Hindlimb muscle (tissue), 1 donor: ENCODE results near the gene TM9SF4. TPM values are rescaled to one million over a fixed set of nuclear protein-coding genes. Genes with fewer than 3 reads are reported as not detected.
"Not testable (repeated sequence)": the region's sequence is repeated elsewhere in the genome, so short reads cannot be mapped to it uniquely, and the experiment has no call there.

Experiments
- DNase-seq: peaks from one replicate; pipeline ENCODE4 v3.0.0-alpha.2; 2013
- polyA plus RNA-seq: library from polyadenylated mRNA; unstranded; fragments of 120-200 nt; gene quantifications from one replicate; pipeline ENCODE4 v1.2.1, GENCODE V29; 2013; ENCODE audit not compliant: insufficient read length

The TM9SF4 gene
- polyA plus RNA-seq, 1 donor: 42.4 TPM

DNA sequence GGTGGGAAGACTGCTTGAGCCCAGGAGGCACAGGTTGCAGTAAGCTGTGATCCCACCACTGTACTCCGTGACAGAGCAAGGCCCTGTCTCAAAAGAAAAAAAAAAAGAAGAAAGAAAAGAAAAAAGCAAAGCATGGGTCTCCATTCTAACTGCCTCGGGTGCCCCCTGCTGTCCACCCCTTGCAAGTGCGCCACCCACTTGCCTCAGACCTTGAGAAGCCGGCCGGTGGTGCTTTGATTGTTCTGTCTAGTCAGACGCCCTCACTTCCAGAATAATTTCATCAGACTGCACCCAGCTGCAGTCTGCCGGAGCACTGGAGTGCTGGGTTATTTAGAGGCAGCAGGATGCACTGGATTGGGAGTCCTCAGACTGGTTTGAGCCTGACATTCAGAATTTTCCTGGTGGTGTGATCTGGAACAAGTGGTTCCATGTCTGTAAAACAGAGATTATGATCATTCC lies 17.6 kb upstream of the TM9SF4 start:
- DNase-seq: peak; percentile 46

DNA sequence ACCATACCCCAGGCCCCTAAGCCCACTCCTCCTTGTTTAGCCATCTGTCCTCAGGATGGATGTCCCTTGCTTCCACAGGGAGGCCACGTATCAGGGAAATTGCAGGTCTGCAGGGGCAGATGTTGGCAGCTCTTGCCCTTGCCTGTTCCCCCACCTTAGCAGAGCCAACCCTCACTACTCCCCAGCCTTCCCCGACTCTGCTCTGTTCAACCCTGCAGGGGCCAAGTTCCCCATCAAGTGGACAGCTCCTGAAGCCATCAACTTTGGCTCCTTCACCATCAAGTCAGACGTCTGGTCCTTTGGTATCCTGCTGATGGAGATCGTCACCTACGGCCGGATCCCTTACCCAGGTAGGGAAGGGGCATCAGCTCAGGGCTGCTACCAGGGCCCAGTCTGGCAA lies 10.7 kb upstream of the TM9SF4 start:
- DNase-seq: no peak

- peak; percentile 8 for DNase-seq
These were observed 611 bp upstream of the TM9SF4 start for GRCh38 chr20:32108814-32109391.

DNA sequence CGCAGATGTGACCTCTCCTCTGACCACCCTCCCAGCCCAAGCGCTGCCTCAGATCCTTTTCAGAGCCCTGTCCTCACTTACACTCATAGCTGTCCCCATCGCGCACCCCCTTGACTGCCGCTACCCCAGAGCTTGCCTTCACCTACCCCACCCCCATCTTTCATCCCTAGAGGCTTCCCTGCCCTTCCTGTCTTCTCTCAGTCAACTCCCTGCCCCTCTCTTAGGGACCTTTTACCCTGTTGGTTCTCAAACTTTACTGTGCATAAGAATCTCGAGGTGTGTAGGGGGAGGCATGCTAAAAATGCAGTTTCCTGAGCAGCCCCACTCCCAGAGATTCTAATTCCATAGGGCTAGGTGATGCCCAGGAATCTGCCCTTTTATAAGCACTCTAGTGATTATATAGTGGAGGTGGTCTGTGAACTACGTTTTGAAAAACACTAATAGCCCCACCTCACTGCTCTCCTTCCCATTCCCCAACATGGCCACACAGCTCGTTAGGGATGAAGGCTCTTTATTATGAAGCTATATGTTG lies 725 bp downstream of the TM9SF4 start:
- no peak for DNase-seq

GRCh38 chr20:32110727-32111126 lies 1.2 kb downstream of the TM9SF4 start:
- no peak for DNase-seq

DNA sequence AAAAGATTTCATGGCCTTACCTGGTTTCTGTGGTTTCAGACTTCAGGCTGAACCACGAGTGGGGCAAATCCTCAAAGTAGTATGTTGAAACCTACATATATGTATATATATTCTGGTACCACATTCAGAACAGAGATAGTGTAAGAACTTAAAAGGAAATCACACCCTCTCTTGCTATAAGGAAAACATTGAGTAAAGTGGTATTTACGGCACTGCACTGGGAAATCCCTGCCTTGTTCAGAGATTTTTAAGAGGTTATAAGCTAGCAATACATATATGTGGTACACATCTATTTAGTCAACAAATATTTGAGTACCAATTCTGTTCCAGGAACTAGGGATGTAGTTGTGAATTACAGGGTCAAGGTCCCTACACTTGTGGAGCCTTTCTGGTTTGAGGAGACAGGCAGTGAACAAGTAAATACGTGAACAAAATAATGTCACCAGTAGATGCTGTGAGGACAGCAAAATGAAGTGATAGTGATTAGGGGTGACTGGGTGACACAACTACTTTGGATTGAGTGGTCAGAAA lies 1.7 kb downstream of the TM9SF4 start:
- no peak for DNase-seq

DNA sequence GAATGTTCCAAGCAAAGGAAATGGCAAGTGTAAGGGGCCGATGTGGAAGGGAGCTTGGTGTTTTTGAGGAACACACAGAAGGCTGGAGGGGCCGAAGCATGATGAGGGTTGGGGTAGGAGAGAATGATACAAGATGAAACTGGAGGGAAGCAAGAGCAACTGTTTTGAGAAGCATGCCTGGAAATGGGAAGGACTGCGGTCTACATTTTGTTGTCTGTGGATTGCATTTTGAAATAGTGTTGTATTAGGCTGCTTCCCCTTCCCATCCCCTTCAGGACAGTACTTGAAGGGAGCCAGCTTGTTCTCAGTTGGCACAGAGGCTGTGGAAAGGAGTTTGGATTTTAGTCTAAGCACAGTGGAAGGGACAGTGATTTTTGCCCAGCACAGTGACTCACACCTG lies 2.2 kb downstream of the TM9SF4 start:
- peak; percentile 6 for DNase-seq

DNA sequence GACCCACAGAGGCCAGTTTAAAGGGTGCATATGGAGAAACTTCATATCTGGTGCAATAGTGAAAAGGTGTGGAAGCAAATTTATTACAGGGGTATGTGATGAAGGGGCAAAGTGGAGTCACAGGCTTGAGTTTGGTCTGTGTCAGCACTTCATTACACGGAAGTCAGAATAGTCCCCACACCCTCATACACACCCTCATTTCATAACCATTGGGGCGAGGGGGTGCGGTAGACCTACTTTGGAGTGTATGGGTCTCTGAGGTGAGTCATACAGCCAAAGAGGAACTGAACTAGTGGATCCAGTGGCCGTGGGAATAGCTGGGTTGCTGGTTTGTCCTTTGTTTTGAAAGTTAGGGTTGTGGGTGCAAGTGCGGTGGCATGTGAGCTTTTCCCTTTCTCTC lies 3.3 kb downstream of the TM9SF4 start:
- no peak for DNase-seq

GRCh38 chr20:32113591-32114260 lies 4.2 kb downstream of the TM9SF4 start:
- no peak for DNase-seq

- no peak for DNase-seq
These were observed 4.9 kb downstream of the TM9SF4 start for GRCh38 chr20:32114305-32114960.

GRCh38 chr20:32115211-32115767 lies 5.8 kb downstream of the TM9SF4 start:
- no peak for DNase-seq

DNA sequence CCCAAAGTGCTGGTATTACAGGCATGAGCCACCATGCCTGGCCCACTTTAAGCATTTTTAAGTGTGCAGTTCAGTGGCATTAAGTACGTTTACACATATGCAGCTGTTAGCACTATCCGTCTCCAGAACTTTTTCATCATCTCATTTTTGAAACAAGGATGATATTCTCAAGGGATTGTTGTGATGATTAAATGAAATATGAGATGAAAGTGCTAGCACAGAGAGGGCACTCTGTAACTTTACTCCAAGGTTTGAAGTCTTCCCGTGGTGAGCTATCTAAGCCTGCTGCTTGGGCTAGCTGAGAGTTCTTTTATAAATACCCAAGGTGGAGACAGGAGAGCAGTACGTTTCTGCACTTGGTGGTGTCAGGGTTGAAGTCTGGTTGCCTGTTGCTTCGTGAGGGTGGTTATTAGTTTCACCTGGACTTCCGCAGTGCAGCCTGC lies 6.6 kb downstream of the TM9SF4 start:
- no peak for DNase-seq

- DNase-seq: not testable (repeated sequence)
These were observed 7.3 kb downstream of the TM9SF4 start for GRCh38 chr20:32116796-32117195.

DNA sequence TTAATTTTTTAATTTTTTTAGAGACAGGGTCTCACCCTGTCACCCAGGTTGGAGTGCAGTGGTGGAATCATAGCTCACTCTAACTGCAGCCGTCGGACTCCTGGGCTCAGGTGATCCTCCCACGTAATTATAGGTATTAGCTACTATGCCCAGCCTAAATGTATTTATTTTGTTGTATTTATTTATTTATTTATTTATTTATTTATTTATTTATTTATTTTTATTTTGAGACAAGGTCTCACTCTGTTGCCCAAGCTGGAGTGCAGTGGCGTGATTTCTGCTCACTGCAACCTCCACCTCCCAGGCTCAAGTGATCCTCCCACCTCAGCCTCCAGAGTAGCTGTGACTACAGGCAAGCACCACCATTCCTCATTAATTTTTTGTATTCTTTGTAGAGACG lies 8.9 kb downstream of the TM9SF4 start:
- DNase-seq: not testable (repeated sequence)

DNA sequence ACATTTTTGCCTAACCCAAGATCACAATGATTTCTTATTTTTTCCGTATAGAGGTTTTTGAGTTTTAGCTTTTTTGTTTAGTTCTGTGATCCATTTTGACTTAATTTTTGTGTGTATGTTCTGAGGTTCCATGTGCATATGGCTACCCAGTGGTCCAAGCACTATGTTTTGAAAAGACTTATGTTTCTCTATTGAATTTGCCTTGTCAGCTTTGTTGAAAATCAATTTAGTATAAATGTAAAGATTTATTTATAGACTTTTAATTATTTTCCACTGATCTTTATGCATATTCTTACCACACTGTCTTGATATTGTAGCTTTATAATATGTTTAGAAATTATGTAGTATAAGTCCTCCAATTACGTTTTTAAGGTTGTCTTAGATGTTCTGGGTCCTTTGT lies 10.2 kb downstream of the TM9SF4 start:
- DNase-seq: no peak

DNA sequence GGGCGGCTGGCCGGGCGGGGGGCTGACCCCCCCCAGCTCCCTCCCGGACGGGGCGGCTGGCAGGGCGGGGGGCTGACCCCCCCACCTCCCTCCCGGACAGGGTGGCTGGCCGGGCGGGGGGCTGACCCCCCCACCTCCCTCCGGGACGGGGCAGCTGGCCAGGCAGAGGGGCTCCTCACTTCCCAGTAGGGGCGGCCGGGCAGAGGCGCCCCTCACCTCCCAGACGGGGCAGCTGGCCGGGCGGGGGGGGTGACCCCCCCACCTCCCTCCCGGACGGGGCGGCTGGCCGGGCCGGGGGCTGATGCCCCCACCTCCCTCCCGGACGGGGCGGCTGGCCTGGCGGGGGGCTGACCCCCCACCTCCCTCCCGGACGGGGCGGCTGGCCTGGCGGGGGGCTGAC lies 12.4 kb downstream of the TM9SF4 start:
- DNase-seq: not testable (repeated sequence)

DNA sequence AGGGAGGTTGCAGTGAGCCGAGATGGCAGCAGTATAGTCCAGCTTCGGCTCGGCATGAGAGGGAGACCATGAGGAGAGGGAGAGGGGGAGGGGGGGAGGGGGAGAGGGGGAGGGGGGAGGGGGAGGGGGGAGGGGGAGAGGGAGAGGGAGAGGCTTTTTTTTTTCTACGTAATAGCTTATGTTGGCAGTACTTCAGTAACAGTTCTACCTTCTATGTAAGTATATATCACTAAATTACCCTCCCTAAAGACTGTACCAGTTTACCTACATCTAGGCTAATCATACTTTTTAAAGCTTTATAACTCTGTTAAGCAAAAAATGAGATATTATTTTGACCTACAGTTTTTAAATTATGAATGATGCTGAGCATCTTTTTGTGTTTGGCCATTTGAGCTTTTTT lies 13.6 kb downstream of the TM9SF4 start:
- no peak for DNase-seq

GRCh38 chr20:32124916-32125454 lies 15.5 kb downstream of the TM9SF4 start:
- DNase-seq: no peak

GRCh38 chr20:32125506-32125905 lies 16.0 kb downstream of the TM9SF4 start:
- DNase-seq: no peak

GRCh38 chr20:32126919-32127318 lies 17.4 kb downstream of the TM9SF4 start:
- DNase-seq: no peak

DNA sequence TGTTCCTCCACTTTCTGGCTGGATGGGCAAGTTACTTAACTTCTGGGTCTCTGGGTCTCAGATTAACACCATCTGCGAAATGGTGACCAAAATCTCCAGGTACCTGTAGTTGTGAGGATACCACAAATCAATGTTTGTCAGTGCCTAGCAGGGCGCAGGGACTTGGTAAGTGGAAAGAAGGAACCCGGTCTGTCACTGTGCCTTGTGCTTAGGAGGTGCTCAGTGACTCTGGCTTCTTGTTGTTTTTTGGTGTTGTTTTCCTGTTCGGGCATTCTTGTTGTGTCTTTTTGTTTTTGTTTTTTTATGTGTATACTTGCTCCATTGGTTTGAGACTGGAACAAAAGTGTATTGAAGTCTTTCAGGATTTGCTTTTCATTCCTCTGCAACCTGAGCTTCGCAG lies 17.8 kb downstream of the TM9SF4 start:
- no peak for DNase-seq

GRCh38 chr20:32128167-32128566 lies 18.7 kb downstream of the TM9SF4 start:
- no peak for DNase-seq

DNA sequence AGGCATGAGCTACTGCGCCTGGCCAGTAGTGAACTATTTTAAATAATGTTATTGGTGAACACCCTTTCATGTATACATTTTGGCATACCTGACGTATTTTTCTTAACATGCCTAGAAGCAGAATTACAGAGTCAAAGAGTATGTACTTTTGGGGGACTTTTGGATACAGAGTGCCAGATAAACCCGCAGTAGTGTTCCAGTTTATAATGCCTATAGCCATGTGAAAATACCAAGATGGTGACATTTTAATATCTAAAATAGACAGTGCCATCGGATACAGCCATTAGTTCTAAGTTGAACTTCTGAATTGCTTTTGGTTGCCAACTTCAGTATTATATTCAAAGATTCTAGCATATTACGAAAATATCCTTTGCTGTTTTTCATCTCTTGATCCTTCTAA lies 20.3 kb downstream of the TM9SF4 start:
- DNase-seq: no peak
